Gastrocnemius medialis (tissue), 4 donors: Measurements from ENCODE around the gene GALNT9.

Source experiments
- CTCF ChIP-seq, 5 experiments: fragments of 450-650 bp in 3 of 5; fragments of 200-600 bp in 2 of 5; sonication (generic) in 2 of 5; IDR thresholded peaks in 4 of 5; conservative IDR thresholded peaks in 1 of 5; 1 replicate in 4 of 5; 2 replicates in 1 of 5; pipeline ENCODE4 v1.5.1; 2016 to 2019; ENCODE audit warnings: antibody characterized with exemption in 5 of 5, mild to moderate bottlenecking in 3 of 5, moderate library complexity in 3 of 5
- POLR2A ChIP-seq, 2 donors: fragments of 450-650 bp; IDR thresholded peaks; one replicate each; pipeline ENCODE4 v1.6.1; 2017; ENCODE audit warnings: antibody characterized with exemption in 2 of 2, mild to moderate bottlenecking in 2 of 2, moderate library complexity in 2 of 2

- no peak for TF ChIP-seq CTCF (IDR thresholded peaks at IDR 0.05 in 4 of 5, conservative IDR thresholded peaks at IDR 0.05 in 1 of 5)
- TF ChIP-seq POLR2A (IDR thresholded peaks at IDR 0.05), result no peak
These were observed 71.4 kb downstream of the GALNT9 start for GRCh38 chr12:132257955-132258490.
